K562 (cell line): ENCODE results near the gene ACYP2. TPM values are rescaled to one million over a fixed set of nuclear protein-coding genes. Genes with fewer than 3 reads are reported as not detected.

Experiments used
- ATAC-seq: fragments of 200-7000 bp; cut with Tn5 transposase; 3 replicates; pipeline ENCODE4 v1.9.1; 2020; ENCODE audit warnings: moderate library complexity
- BruUV-seq: library from RNA; stranded (reverse); fragments of 400-500 nt; replicated peaks from 2 replicates; lab custom pipeline; 2021; lab: Mats Ljungman, UMichigan
- CTCF ChIA-PET: fragments of 300-600 bp; formaldehyde crosslinking; extraction: SDS; loops from one replicate; lab custom pipeline; 2021; ENCODE audit warnings: low intra/inter-chr PET ratio; lab: Yijun Ruan, JAX
- POLR2A ChIA-PET: fragments of 300-600, 350-650 bp; sonication (Branson Sonifier 250); formaldehyde crosslinking; extraction: SDS; loops from one replicate; lab custom pipeline; 2021; ENCODE audit warnings: antibody characterized with exemption, inconsistent platforms; lab: Yijun Ruan, JAX
- DNase-seq, 4 experiments: peaks; one replicate each; pipeline versions ENCODE4 v3.0.0 to v3.0.0-alpha.2; 2011 to 2018; ENCODE audit warnings: low spot score in 3 of 4, mixed read lengths in 3 of 4; ENCODE audit errors: extremely low read depth in 1 of 4
- FAIRE-seq: peaks from 2 replicates; lab custom pipeline; 2011; peaks lifted over from hg19 to GRCh38; lab: Jason Lieb, UNC
- H2AFZ ChIP-seq: 2 replicates; pipeline ENCODE4 v1.6.0; 2011; ENCODE audit warnings: low read depth, low read length, control low read depth, inconsistent platforms
- H3K27ac ChIP-seq: fragments of 200-600 bp; 3 replicates; pipeline ENCODE4 v1.8.0; 2011; ENCODE audit warnings: low read depth, mild to moderate bottlenecking, control low read depth, inconsistent platforms, low read length, moderate library complexity, mixed read lengths; ENCODE audit errors: extremely low read depth
- H3K27me3 ChIP-seq, 2 experiments: fragments of 300-600 bp in 1 of 2; 2 replicates in 1 of 2; 3 replicates in 1 of 2; pipeline versions ENCODE4 v1.6.0 to v1.8.0; 2011; ENCODE audit warnings: inconsistent platforms in 2 of 2, low read length in 2 of 2, mild to moderate bottlenecking in 1 of 2, mixed read lengths in 1 of 2, moderate library complexity in 1 of 2; ENCODE audit not compliant: control insufficient read depth in 2 of 2, insufficient read depth in 2 of 2
- H3K36me3 ChIP-seq: fragments of 300-600 bp; 3 replicates; pipeline ENCODE4 v1.8.0; 2011; ENCODE audit warnings: mild to moderate bottlenecking, low read length, inconsistent platforms; ENCODE audit not compliant: control insufficient read depth, insufficient read depth
- H3K4me1 ChIP-seq, 2 experiments: fragments of 200-600 bp in 1 of 2; replicated peaks in 1 of 2; 2 replicates in 1 of 2; 3 replicates in 1 of 2; pipeline versions ENCODE4 v1.5.1 to v1.8.0; 2011; ENCODE audit warnings: inconsistent platforms in 2 of 2, low read length in 2 of 2, mild to moderate bottlenecking in 1 of 2, mixed read lengths in 1 of 2, moderate library complexity in 1 of 2; ENCODE audit not compliant: control insufficient read depth in 2 of 2, insufficient read depth in 2 of 2
- H3K4me2 ChIP-seq: 2 replicates; pipeline ENCODE4 v1.6.1; 2011; ENCODE audit warnings: low read length, control low read depth, inconsistent platforms, mixed read lengths; ENCODE audit not compliant: insufficient read depth
- H3K4me3 ChIP-seq: fragments of 200-600 bp; sonication (generic), shearing (Covaris generic); 2 replicates; pipeline ENCODE4 v1.5.1; 2016; ENCODE audit warnings: control low read depth, inconsistent platforms
- H3K79me2 ChIP-seq: fragments of 200-600 bp; 3 replicates; pipeline ENCODE4 v1.8.0; 2011; ENCODE audit warnings: low read length, inconsistent platforms; ENCODE audit not compliant: control insufficient read depth, insufficient read depth
- H3K9ac ChIP-seq, 2 experiments: 2 replicates each; pipeline versions ENCODE4 v1.6.0 to v1.6.1; 2011; ENCODE audit warnings: low read depth in 2 of 2, low read length in 2 of 2, control low read depth in 1 of 2, inconsistent platforms in 1 of 2, mild to moderate bottlenecking in 1 of 2, mixed read lengths in 1 of 2; ENCODE audit not compliant: insufficient read depth in 1 of 2
- H3K9me1 ChIP-seq: one replicate; pipeline ENCODE4 v1.6.0; 2011; ENCODE audit warnings: inconsistent platforms, mild to moderate bottlenecking, low read length, moderate library complexity; ENCODE audit not compliant: control insufficient read depth, insufficient read depth
- H3K9me3 ChIP-seq: replicated peaks from 2 replicates; pipeline ENCODE4 v1.5.1; 2011; ENCODE audit warnings: low read depth, low read length, inconsistent platforms; ENCODE audit not compliant: control insufficient read depth, insufficient read depth
- H4K20me1 ChIP-seq: replicated peaks from 2 replicates; pipeline ENCODE4 v1.6.1; 2011; ENCODE audit warnings: low read length, inconsistent platforms, mixed read lengths; ENCODE audit not compliant: control insufficient read depth, insufficient read depth
- BRCA1 ChIP-seq, 2 experiments: fragments of 450-650 bp in 1 of 2; sonication (generic) in 1 of 2; formaldehyde crosslinking in 1 of 2; IDR thresholded peaks; 2 replicates each; pipeline versions ENCODE4 v1.5.0 to v1.6.1; 2017 to 2020; ENCODE audit warnings: mild to moderate bottlenecking in 1 of 2, missing genetic modification reagents in 1 of 2
- GATAD2A ChIP-seq: fragments of 450-650 bp; IDR thresholded peaks from 2 replicates; pipeline ENCODE4 v1.6.1; 2017
- MGA ChIP-seq: fragments of 450-650 bp; IDR thresholded peaks from 2 replicates; pipeline ENCODE4 v1.6.1; 2016; ENCODE audit warnings: mild to moderate bottlenecking, moderate library complexity
- NUFIP1 ChIP-seq: fragments of 450-650 bp; IDR thresholded peaks from 2 replicates; pipeline ENCODE4 v1.6.1; 2018; ENCODE audit not compliant: partially characterized antibody
- POLR2AphosphoS5 ChIP-seq: IDR thresholded peaks from 2 replicates; pipeline ENCODE4 v1.6.1; 2011; ENCODE audit warnings: mild to moderate bottlenecking, low read depth, low read length, moderate library complexity; ENCODE audit not compliant: control insufficient read depth, insufficient read depth
- ZBTB7A ChIP-seq: IDR thresholded peaks from 2 replicates; pipeline ENCODE4 v1.6.1; 2011; ENCODE audit warnings: low read depth, mild to moderate bottlenecking, low read length, moderate library complexity, borderline replicate concordance; ENCODE audit not compliant: control insufficient read depth
- WGBS: fragments of 100-300 bp; shearing (Covaris generic); methylation state at CpG from one replicate; pipeline ENCODE4 v1.1.6; 2016; ENCODE audit warnings: low coverage, mixed read lengths; ENCODE audit not compliant: insufficient coverage; ENCODE audit errors: missing lambda C conversion rate; 5-methylcytosine and 5-hydroxymethylcytosine counted together
- in situ Hi-C: fragments of 300-500 bp; cut with MboI; formaldehyde crosslinking; loops from 4 replicates; pipeline ENCODE4 v1.15.0; 2018; ENCODE audit warnings: inconsistent platforms, mixed read lengths
- intact Hi-C: fragments of 100-400 bp; cut with micrococcal nuclease; formaldehyde crosslinking; loops from 2 replicates; pipeline ENCODE4 v1.14.2; 2022
- polyA plus RNA-seq, 8 experiments: library from polyadenylated mRNA; depleted of rRNA in 4 of 8; stranded (reverse) in 5 of 8; unstranded in 3 of 8; fragments of >200 nt; fragmentation: Nextera tagmentation in 2 of 8; fragmentation: Illumina TruSeq in 1 of 8; extraction: Ambion mirVana in 2 of 8; extraction: Trizol in 1 of 8; gene quantifications; 2 replicates each; pipeline versions ENCODE4 v1.2.1 to v1.2.3, GENCODE V29; 2011 to 2014; ENCODE audit warnings: inconsistent platforms in 1 of 8, missing spikeins in 1 of 8
- total RNA-seq, 7 experiments: library from RNA; depleted of rRNA in 6 of 7; stranded (reverse); fragments of >200 nt in 6 of 7; fragmentation: Illumina TruSeq in 2 of 7; extraction: Trizol in 2 of 7; gene quantifications; 2 replicates each; pipeline versions ENCODE4 v1.2.1 to v1.2.3, GENCODE V29; 2011 to 2021; ENCODE audit warnings: low replicate concordance in 1 of 7

ACYP2 gene
- total and polyA plus RNA-seq, 9 of the 15 experiments (the other 6 are each of a cell fraction or from before 2014, with no cell fraction given): 1.0 to 4.1 (median 2.0) TPM

GRCh38 chr2:54290356-54291025 lies 175.1 kb downstream of the ACYP2 start:
- H3K9ac ChIP-seq: no peak overlapping the region
- H2AFZ ChIP-seq: no peak overlapping the region
- H3K9me1 ChIP-seq: no peaks in the 10 kb centered on the region
- no peaks in the 10 kb centered on the region for H3K79me2 ChIP-seq
- POLR2A ChIA-PET: interaction anchor here (1.3 kb wide), 1 partner anchor 24 kb away, joined by 4 read pairs; no protein-coding TSS in a partner anchor
- H3K4me1 ChIP-seq: peaks cover 0 to 3% of the 10 kb centered on the region in 2 experiments; a peak in 2 of 5 replicates
- BruUV-seq: no TSS peak
- CTCF ChIA-PET: no interaction called here
- 2% methylated on average over 9 of the region's 9 CpGs for WGBS
- no peak overlapping the region for H3K4me2 ChIP-seq
- ATAC-seq (no peak), DNase-seq (no peak), FAIRE-seq (no peak)
- H3K9me3 ChIP-seq: no peaks in the 10 kb centered on the region
- in situ Hi-C loops: no loop called here
- H3K36me3 ChIP-seq: no peaks in the 10 kb centered on the region
- H4K20me1 ChIP-seq: no peaks in the 10 kb centered on the region
- no peak overlapping the region for H3K27ac ChIP-seq
- no peak overlapping the region for H3K4me3 ChIP-seq
- intact Hi-C loops: no loop called here
- peaks cover 24 to 25% of the 10 kb centered on the region in 2 experiments for H3K27me3 ChIP-seq
- no peak for TF ChIP-seq MGA
- no peak for TF ChIP-seq POLR2AphosphoS5
- no peak for TF ChIP-seq GATAD2A
- no peak for TF ChIP-seq ZBTB7A
- no peak for TF ChIP-seq BRCA1 (IDR thresholded peaks at IDR 0.05)
- TF ChIP-seq BRCA1 (CRISPR knock-in tag; IDR thresholded peaks at IDR 0.05): no peak
- TF ChIP-seq NUFIP1: no peak
